GM21576 (cell line): ENCODE results near the gene SEZ6.
"Not testable (repeated sequence)": the region's sequence is repeated elsewhere in the genome, so short reads cannot be mapped to it uniquely, and the experiment has no call there.

Source experiments
- ATAC-seq: cut with Tn5 transposase; IDR thresholded peaks from one replicate; pipeline ENCODE4 v1.9.1; 2021; ENCODE audit warnings: mild to moderate bottlenecking, moderate library complexity; ENCODE audit not compliant: unreplicated experiment

Gene SEZ6

GRCh38 chr17:28941251-28941650 is 64.6 kb downstream of the SEZ6 start:
- ATAC-seq: no peak

GRCh38 chr17:28940675-28941074 is 65.2 kb downstream of the SEZ6 start:
- no peak for ATAC-seq

- ATAC-seq: no peak
Measured at GRCh38 chr17:28940142-28940541, 65.7 kb downstream of the SEZ6 start.

GRCh38 chr17:28938552-28938951 is 67.3 kb downstream of the SEZ6 start:
- ATAC-seq: no peak

GRCh38 chr17:28937044-28937729 is 68.6 kb downstream of the SEZ6 start:
- no peak for ATAC-seq

GRCh38 chr17:28935744-28936460 is 69.9 kb downstream of the SEZ6 start:
- ATAC-seq: no peak

GRCh38 chr17:28934508-28934907 is 71.3 kb downstream of the SEZ6 start:
- not testable (repeated sequence) for ATAC-seq

GRCh38 chr17:28929787-28930186 is 76.0 kb downstream of the SEZ6 start:
- ATAC-seq: no peak

GRCh38 chr17:28928061-28928460 is 77.8 kb downstream of the SEZ6 start:
- no peak for ATAC-seq

GRCh38 chr17:28926786-28927185 is 79.0 kb downstream of the SEZ6 start:
- ATAC-seq: no peak

GRCh38 chr17:28926366-28926765 is 79.5 kb downstream of the SEZ6 start:
- ATAC-seq: no peak

GRCh38 chr17:28925912-28926365 is 79.9 kb downstream of the SEZ6 start:
- ATAC-seq: no peak

- no peak for ATAC-seq
Measured at GRCh38 chr17:28920201-28920600, 85.6 kb downstream of the SEZ6 start.

GRCh38 chr17:28918295-28918694 is 87.5 kb downstream of the SEZ6 start:
- ATAC-seq: no peak

- no peak for ATAC-seq
Measured at GRCh38 chr17:28917465-28917864, 88.4 kb downstream of the SEZ6 start.

GRCh38 chr17:28917029-28917428 is 88.8 kb downstream of the SEZ6 start:
- no peak for ATAC-seq

GRCh38 chr17:28916302-28916934 is 89.4 kb downstream of the SEZ6 start:
- ATAC-seq: no peak

GRCh38 chr17:28912938-28913333 is 92.9 kb downstream of the SEZ6 start:
- ATAC-seq: no peak

- ATAC-seq: no peak
Measured at GRCh38 chr17:28912281-28912937, 93.4 kb downstream of the SEZ6 start.

GRCh38 chr17:28911411-28912045 is 94.3 kb downstream of the SEZ6 start:
- ATAC-seq: no peak

GRCh38 chr17:28910534-28910933 is 95.3 kb downstream of the SEZ6 start:
- ATAC-seq: no peak
